Glomerular visceral epithelial cell (primary cell): ENCODE data around the gene ARHGEF38.
"Not testable (repeated sequence)": the region's sequence is repeated elsewhere in the genome, so short reads cannot be mapped to it uniquely, and the experiment has no call there.

Experiments
- DNase-seq: peaks from one replicate; pipeline ENCODE4 v3.0.0-alpha.2; 2016; ENCODE audit errors: extremely low spot score

Gene ARHGEF38

DNA sequence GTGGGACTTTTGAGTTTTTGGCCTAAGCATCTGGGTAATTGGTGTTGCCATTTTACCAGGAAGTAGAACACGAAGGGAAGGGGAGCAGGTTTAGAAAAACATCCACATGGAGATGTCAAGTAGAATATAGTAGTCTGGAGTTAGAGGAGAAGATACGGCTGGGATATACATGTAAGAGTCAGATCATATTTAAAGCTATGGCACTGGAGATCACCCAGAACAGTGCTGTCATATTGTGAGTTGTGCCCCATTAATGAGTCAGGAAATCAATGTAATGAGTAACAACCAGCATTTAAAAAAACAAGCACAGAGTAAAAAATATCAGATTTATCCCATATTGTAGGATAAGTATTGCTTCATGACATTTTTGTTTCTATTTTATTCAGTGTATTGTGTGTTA, 160.3 kb downstream of the ARHGEF38 start:
- DNase-seq = no peak

DNA sequence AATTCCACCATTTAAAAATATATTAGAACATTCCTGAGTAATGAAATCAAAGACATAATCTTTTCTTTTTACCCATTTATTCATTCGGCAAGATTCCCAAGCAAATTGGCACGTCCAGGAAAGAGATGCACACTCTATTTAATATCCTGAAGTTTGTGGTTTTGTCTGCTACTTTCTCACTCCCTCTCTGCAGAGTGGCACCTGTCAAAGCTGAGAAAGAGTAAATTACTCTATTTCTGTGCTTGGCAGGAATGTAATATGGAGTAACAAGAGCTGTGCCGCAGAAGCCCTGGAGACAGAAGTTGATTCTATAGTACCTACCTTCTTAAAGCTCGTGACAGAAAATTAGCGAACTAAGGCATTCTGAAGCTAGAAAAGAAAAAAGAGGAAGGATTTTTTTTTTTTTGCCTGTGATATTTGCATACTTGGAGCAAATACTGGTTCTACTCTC, 161.7 kb downstream of the ARHGEF38 start:
- DNase-seq = peak; percentile 60

DNA sequence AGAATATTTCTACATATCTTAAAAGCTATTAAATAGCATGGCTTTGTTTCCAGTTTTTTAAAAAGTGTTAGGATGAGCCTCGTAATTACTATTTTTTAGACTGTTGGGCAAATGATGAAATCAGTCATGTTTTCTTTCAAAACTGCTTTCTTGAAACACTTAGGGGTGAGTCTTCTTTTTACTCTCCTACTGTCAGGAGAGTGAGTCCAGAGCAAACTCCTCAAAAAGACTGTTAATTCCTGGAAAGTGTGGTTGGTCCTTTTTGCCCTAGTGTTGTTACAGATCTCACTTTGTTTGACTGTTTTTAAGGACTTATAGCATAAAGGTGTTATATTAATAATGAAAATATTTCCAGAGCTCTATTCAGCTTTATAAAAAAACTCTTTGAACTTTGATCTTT, 162.5 kb downstream of the ARHGEF38 start:
- DNase-seq = no peak

GRCh38 chr4:105715692-105716278, 163.4 kb downstream of the ARHGEF38 start:
- DNase-seq = peak; percentile 42

DNA sequence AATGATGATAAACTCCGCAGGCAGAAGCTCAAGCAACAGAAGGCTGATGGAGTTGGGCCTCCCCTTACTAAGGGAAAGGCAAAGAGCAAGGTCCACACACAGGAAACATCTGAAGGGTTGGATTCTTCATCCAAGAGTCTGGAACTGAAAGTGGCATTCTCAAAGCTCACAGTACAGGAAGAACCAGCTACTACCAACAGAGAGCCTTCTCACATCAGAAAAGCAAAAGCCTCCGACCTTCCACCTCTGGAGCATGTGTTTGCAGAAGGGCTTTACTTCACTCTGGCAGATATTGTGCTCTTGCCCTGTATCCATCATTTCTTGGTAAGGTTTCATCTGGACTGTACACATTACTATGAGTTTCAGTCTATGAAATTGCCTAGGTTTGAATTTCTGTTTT, 166.8 kb downstream of the ARHGEF38 start:
- DNase-seq = no peak

- no peak for DNase-seq
Measured at GRCh38 chr4:105725623-105726022, 173.2 kb downstream of the ARHGEF38 start.

DNA sequence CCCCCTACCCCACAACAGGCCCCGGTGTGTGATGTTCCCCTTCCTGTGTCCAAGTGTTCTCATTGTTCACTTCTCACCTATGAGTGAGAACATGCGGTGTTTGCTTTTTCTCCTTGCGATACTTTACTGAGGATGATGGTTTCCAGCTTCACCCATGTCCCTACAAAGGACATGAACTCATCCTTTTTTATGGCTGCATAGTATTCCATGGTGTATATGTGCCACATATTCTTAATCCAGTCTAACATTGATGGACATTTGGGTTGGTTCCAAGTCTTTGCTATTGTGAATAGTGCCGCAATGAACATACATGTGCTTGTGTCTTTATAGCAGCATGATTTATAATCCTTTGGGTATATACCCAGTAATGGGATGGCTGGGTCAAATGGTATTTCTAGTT, 177.5 kb downstream of the ARHGEF38 start:
- DNase-seq = not testable (repeated sequence)
